GM18519 (cell line): ENCODE results near the gene SENP3.
A peak's percentile ranks its signal among the peaks of the same experiment; 100 is the strongest.
"Not testable (repeated sequence)": the region's sequence is repeated elsewhere in the genome, so short reads cannot be mapped to it uniquely, and the experiment has no call there.

Source experiments
- ATAC-seq: cut with Tn5 transposase; IDR thresholded peaks from one replicate; pipeline ENCODE4 v1.9.1; 2021; ENCODE audit warnings: mild to moderate bottlenecking, moderate library complexity; ENCODE audit not compliant: unreplicated experiment, low FRiP score

SENP3 gene

DNA sequence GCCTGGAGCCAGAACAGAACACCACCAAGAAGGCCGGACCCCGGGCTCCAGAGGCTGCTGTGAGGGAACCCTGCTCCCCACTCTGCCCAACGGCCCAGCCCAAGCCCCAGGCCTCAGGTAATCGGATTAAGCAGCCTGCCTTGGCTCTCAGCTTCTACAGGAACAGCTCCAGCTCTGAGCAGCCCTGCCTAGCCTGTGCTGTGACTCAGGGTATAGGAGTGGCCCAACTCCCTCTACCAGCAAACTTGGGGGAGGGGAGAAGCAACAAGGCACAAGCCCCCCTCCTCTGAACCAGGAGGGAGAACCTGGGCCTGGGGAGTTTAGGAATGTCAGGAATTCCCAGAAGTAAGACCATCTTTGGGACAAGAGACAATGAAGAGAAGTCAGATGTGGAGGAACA, 29.0 kb downstream of the SENP3 start:
- no peak for ATAC-seq

DNA sequence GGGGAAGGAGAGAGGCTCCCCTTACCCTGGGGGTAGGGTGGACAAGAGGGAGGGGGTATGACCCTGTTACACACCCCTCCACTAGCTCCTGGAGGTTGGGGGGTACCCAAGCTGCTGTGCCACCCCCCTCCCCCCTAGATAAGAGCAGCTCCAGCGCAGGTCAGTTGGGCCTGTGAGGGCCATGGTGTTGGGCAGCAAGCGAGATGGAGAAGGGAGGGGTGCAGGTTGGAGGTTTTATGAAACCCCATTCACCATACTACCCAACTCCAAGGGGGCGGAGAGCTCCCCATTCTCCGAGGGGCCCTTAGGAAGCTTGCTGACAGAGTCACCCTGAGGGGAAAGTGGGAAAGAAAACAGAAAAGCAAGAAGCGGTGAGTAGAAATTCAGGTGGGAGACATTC, 29.9 kb downstream of the SENP3 start:
- ATAC-seq, result no peak

DNA sequence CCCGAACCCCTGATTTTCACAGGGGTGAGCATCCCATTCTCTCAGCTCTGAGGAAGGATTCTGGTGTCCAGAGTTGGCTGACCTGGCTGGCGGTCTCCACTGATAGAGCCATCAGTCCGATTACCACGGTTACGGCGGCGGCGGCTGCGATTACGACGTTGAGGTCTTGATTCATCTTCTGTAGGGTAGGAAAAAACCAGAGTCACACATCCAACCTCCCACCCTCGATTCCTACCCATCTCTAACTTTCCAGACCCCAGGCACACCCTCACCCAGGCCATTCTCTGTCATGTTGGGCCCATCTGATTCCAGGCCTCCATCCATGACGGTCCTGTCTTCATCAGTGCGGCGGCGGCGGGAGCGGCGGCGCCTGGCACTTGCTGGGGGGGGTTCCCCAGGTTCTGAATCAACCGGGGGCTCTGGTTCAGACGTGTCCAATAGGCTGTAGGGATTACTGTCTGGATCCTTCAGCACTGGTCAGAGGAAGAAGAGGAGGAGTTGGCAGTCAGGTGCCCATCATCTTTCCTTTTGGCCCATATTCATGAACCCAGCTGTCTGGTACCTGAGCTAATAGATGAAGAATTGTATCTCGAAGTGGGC, 30.8 kb downstream of the SENP3 start:
- no peak for ATAC-seq

DNA sequence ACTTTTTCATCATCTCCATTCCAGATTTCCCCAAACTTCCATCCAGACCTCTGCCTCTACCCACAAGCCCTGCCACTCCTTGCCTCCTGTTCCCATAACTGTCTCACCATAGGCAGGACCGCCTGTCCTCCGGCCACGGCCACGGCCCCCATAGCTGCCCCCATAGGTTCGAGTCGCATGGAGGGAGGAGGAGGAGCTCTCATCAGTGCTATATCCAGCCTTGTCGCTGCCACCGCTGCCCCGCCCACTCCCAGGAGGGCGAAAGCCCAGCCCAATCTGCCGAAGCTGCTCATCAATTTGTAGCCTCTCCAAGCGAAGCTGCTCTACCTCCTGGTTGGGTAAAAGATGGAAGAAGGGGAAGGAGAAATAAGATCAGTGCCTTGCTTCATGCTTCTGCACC, 31.6 kb downstream of the SENP3 start:
- no peak for ATAC-seq

DNA sequence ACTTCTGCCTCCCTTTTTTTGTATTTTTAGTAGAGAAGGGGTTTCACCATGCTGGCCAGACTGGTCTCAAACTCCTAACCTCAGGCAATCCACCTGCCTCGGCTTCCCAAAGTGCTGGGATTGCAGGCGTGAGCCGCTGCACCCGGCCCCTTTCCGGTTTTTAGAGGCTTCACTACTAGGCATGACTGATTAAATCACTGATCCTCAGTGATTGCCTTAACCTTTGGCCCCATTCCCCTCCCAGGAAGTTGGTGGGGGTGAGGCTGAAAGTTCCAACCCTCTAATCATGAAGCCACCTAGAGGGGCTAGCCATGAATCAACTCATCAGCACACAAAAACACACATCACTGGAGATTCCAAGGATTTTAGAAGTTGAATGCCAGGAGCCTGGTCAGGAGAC, 35.8 kb downstream of the SENP3 start:
- ATAC-seq, result not testable (repeated sequence)

DNA sequence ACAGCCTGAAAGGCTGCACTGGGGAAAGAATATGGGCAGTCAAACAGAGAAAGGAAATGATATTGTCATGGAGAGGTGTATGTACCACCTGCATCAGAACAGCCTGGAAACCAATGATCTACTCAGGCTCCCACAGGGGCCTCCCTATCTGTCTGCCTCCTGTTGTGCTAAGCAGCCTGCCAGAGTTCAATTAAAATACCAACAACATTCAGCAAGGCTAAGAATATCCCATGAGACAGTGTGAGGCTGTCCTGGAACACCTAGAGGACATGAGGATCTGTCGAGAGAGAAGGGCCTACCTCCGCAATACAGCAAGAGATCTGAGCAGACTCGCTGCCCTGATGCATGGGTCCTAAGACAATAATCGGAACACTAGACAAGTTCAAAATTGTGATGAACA, 44.6 kb downstream of the SENP3 start:
- ATAC-seq, result no peak

DNA sequence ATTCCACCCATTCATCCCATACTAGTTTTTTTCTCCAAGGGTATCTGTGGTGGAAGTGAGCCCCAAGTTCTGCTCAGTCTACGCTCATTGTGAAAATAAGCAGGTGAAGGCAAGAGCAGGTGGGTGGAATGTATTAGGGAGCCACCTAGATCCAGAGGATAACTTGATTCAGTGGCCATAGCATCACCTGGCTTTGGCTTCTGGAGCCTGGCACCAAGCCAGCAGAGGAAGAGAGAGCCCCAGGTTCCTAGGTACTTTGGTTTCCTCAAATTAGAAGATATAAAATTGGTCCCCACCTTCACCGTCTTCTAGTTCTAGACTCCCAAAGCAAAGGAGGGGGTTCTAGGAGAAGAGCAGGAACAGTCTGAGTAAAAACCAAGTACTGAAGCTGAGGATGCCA, 48.9 kb downstream of the SENP3 start:
- no peak for ATAC-seq

DNA sequence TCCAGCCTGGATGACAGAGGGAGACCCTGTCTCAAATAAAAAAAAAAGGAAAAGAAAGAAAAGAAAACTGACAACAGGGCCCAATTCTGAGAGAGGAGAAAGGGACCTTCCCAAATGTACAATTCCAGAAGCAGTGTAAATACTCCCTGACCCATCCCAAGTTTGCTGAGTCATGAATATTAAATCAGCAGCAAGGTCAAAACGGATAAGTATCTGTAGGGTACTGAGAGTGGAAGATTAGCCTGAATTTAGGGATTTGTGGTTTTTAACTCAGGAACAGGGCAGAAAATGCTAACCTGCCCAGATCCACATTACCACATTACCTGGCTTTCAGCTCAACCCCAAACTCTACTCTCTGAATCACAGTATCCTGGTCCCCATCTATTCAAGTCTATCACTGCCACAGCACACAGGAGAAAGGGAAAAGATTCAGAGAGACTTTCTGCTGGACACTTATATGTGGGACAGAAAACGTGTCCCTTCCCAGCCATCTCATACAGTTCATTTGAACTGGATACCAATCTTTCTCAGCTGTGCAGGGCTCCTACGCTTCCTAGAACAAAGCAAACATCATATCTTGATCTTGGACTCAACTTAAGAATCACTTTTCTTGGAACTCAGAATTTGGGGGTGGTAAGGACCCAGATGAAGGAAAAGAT, 50.0 kb downstream of the SENP3 start:
- ATAC-seq, result no peak

DNA sequence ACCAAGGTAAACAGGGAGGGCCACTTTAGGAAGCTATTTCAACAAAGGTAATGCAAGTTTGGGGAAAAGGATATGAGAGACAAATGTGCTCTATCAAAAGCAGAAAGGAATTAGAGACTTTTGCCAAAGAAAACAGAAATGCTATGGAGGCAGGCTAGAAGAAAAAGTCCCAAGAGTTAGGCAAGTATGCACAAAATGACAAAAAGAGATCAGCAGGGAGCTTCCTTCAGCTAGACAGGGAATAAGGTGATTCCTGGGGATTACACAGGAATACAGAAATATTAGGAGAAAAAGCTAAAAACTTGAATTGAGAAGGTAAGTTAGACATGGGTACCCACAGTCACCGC, 50.5 kb downstream of the SENP3 start:
- ATAC-seq, result no peak

DNA sequence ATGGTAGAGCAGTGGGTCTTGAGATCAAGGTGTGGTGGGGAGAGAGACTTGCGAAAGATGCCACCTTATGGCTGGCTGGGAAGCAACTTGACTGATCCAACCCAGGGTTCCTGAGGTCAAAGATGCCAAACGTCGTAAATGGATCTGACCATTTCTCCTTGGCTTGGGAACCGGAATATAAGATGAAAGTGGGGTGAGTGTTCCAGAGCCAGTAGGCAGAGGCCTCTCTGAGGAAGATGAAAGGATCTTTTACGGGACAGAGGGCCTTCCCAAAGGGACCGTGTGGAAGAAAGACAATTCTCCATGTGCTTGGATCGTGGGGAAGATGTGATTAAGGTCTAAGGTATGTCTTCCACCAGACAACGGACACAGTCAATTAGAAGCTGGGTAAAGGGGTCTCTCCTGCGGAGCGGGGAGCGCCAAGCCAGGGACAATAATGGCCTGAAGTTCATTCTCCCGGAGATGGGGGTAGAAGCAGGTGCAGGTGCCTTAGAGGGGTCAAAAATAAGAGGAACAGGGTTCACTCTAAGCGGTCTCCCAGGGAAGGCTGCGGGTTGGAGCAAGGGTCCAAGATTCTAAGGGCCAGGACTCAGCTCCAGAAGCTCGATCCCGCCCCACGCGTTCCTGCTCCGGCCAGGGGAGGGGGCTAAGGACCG, 52.2 kb downstream of the SENP3 start:
- ATAC-seq, result no peak

DNA sequence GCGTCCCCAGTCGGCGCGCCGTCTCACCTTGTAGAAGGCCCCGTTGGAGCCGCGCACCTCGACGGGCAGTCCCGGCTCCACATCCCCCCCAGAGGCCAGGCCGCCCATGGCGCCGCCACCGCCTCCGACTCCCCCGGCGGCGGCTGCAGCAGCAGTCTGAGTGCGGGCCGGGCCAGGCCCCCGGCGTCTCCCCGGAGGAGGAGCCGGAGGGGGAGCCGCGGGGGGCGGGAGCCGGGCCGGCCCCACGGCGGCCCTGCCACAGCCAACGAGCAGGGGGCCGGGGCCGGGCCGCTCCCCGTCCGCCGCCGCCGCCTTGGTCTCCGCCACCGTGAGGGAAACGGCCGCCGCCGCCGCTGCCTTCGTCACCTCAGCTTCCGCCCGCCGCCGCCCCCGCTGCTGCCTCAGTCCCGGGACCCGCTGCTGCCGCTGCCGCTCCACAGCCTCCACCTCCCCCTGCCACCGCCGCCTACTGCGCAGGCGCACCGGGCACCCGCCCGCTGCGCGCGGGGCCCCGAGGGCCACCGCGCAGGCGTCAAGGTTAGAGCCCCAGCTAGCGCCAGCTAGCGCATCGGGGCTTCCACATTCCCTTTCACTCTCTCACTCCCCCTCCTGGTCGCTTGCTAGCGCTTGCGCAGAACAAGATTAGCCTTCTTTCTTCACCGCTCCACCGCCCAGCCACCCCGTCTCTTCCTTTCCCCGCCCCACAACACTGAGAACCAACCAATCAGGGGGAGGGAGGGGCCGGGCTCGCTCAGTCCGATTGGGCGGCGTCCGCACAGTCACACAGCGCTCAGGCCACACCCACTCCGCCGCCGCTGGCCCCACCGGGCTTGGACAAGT, 52.9 kb downstream of the SENP3 start, which contains the start of gene FXR2:
FXR2 (minus strand) TSS at position 473 of the 840 bp plus-strand sequence; CDS start at position 108, 365 bp downstream.
- peak; percentile 78 for ATAC-seq

DNA sequence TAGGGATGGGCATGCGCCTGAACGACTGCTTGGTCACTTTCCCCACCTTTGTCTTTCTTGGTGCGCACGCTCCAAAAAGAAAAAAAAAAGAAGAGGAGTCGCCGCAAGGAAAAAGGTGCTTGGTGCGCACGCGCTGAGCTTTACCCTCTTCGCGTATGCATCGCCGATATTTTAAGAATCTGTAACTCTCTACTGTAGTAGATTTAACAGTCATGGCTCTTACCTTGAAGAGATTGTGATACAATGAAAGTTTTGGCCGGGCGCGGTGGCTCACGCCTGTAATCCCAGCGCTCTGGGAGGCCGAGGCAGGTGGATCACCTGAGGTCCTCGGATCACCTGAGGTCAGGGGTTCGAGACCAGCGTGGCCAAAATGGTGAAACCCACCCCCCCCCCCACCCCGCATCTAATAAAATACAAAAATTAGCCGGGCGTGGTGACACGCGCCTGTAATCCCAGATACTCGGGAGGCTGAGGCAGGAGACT, 53.6 kb downstream of the SENP3 start:
- ATAC-seq, result no peak

DNA sequence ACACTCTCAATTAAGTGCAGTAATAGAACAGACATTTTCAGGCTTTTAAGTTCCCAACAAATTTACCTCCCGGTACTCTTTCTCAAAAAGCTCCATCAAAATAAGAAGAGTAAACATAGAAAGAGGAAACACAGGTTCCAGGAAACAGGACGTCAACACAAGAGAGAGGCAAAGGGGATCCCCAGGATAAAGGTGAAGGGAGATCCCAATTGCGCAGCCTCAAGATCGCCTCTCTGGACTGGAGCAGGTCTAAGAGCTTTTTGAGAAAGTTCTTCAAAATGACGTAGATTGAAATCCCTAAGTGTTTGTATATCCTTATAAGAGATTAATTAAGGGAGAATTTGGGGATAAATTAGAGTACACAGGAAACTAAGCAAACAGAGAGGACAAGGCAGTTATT, 56.9 kb downstream of the SENP3 start:
- ATAC-seq, result no peak

DNA sequence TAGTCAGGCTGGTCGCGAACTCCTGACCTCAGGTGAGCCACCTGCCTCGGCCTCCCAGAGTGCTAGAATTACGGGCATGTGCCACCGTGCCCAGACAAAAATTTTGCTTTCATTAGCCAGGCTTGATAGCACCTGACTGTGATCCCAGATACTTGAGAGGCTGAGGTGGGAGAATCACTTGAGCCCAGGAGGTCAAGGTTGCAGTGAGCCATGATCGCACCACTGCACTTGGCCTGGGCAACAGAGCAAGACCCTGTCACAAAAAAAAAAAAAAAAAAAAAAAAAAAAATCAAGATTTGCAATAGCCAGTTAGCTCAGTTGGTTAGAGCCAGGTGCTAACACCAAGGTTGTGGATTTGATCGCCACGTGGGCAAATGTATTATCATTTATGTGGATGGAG, 59.1 kb downstream of the SENP3 start:
- ATAC-seq, result no peak
